A549 (cell line): ENCODE data around the gene FRMD4A. TPM values are rescaled to one million over a fixed set of nuclear protein-coding genes. Genes with fewer than 3 reads are reported as not detected.

Source experiments
- ATAC-seq, 2 experiments: fragments of 200-7000 bp in 1 of 2; fragments of >200 bp in 1 of 2; cut with Nextera tagmentation in 1 of 2; cut with Tn5 transposase in 1 of 2; 3 replicates each; pipeline versions ENCODE4 v1.8.0 to v1.9.1; 2018 to 2020; ENCODE audit warnings: mild to moderate bottlenecking in 1 of 2, moderate library complexity in 1 of 2
- CTCF ChIA-PET: fragments of 300-600 bp; sonication (Branson Sonifier 250); formaldehyde crosslinking; extraction: SDS; loops from one replicate; lab custom pipeline; 2021; ENCODE audit warnings: antibody characterized with exemption, inconsistent platforms; lab: Yijun Ruan, JAX
- POLR2A ChIA-PET: fragments of 350-600 bp; formaldehyde crosslinking; extraction: SDS; loops from one replicate; lab custom pipeline; 2021; ENCODE audit warnings: antibody characterized with exemption, inconsistent platforms; lab: Yijun Ruan, JAX
- DNase-seq, 2 experiments: peaks; one replicate each; pipeline versions ENCODE4 v3.0.0 to v3.0.0-alpha.2; 2011 to 2016; ENCODE audit warnings: low read depth in 1 of 2, low spot score in 1 of 2
- FAIRE-seq: peaks from 2 replicates; lab custom pipeline; 2011; peaks lifted over from hg19 to GRCh38; lab: Jason Lieb, UNC
- H3K27ac ChIP-seq, 2 experiments: fragments of >200 bp; sonication (Bioruptor Twin); formaldehyde crosslinking; 3 replicates each; pipeline ENCODE4 v1.5.1; 2016 to 2017
- H3K4me1 ChIP-seq: fragments of >200 bp; sonication (Bioruptor Twin); formaldehyde crosslinking; 3 replicates; pipeline ENCODE4 v1.6.1; 2016
- H3K4me2 ChIP-seq: fragments of >200 bp; sonication (Bioruptor Twin); formaldehyde crosslinking; 3 replicates; pipeline ENCODE4 v1.6.1; 2016
- H3K4me3 ChIP-seq: fragments of >200 bp; sonication (Bioruptor Twin); formaldehyde crosslinking; 3 replicates; pipeline ENCODE4 v1.5.1; 2016
- H3K9me3 ChIP-seq: fragments of >200 bp; sonication (Bioruptor Twin); formaldehyde crosslinking; 3 replicates; pipeline ENCODE4 v1.6.1; 2016
- CBX8 ChIP-seq: fragments of 200-600 bp; sonication (generic); IDR thresholded peaks from 2 replicates; pipeline ENCODE4 v1.6.1; 2016
- CHD2 ChIP-seq: fragments of 150-350 bp; IDR thresholded peaks from 2 replicates; pipeline ENCODE4 v1.6.1; 2014; ENCODE audit warnings: low read length; ENCODE audit not compliant: partially characterized antibody
- CTCF ChIP-seq: fragments of >200 bp; sonication (Bioruptor Twin); formaldehyde crosslinking; IDR thresholded peaks from 3 replicates; pipeline ENCODE4 v1.5.1; 2016
- EHF ChIP-seq: fragments of 250-450 bp; sonication (Bioruptor Pico); IDR thresholded peaks from 2 replicates; pipeline ENCODE4 v1.5.0; 2020; ENCODE audit warnings: mild to moderate bottlenecking
- EHMT2 ChIP-seq: fragments of 200-600 bp; sonication (generic); IDR thresholded peaks from 2 replicates; pipeline ENCODE4 v1.6.1; 2016; ENCODE audit warnings: antibody characterized with exemption, low read depth, mild to moderate bottlenecking, moderate library complexity
- HDAC2 ChIP-seq: fragments of 200-600 bp; sonication (generic); IDR thresholded peaks from 2 replicates; pipeline ENCODE4 v1.6.1; 2016
- HES2 ChIP-seq: fragments of >200 bp; sonication (Bioruptor Twin); formaldehyde crosslinking; IDR thresholded peaks from 2 replicates; pipeline ENCODE4 v1.6.1; 2016
- HOXB5 ChIP-seq: fragments of 250-450 bp; sonication (Bioruptor Pico); IDR thresholded peaks from 2 replicates; pipeline ENCODE4 v1.5.0; 2020; ENCODE audit warnings: mild to moderate bottlenecking, moderate library complexity
- KDM5A ChIP-seq: fragments of 200-600 bp; sonication (generic); IDR thresholded peaks from 2 replicates; pipeline ENCODE4 v1.6.1; 2016; ENCODE audit warnings: antibody characterized with exemption, mild to moderate bottlenecking
- POLR2AphosphoS2 ChIP-seq: conservative IDR thresholded peaks from 2 replicates; pipeline ENCODE4 v1.6.1; 2012; ENCODE audit warnings: low read length, improper control_type of control experiment, inconsistent platforms
- RARB ChIP-seq: fragments of 250-450 bp; sonication (Bioruptor Pico); IDR thresholded peaks from 2 replicates; pipeline ENCODE4 v1.8.0; 2021; ENCODE audit warnings: mild to moderate bottlenecking, moderate library complexity
- RNF2 ChIP-seq: fragments of 200-600 bp; sonication (generic); IDR thresholded peaks from 2 replicates; pipeline ENCODE4 v1.6.1; 2016; ENCODE audit warnings: low read depth, mild to moderate bottlenecking, antibody characterized with exemption, moderate library complexity, borderline replicate concordance
- TFCP2L1 ChIP-seq: fragments of 250-450 bp; sonication (Bioruptor Pico); IDR thresholded peaks from 2 replicates; pipeline ENCODE4 v1.5.0; 2021; ENCODE audit warnings: mild to moderate bottlenecking
- ZNF302 ChIP-seq: fragments of 250-450 bp; sonication (Bioruptor Pico); IDR thresholded peaks from 2 replicates; pipeline ENCODE4 v1.9.0; 2021; ENCODE audit warnings: inconsistent platforms, mild to moderate bottlenecking, moderate library complexity
- WGBS: methylation state at CpG from one replicate; pipeline ENCODE4 v1.1.6; 2017; ENCODE audit errors: missing lambda C conversion rate; 5-methylcytosine and 5-hydroxymethylcytosine counted together
- polyA plus RNA-seq, 4 experiments: library from polyadenylated mRNA; depleted of rRNA in 3 of 4; stranded (reverse); fragments of >200 nt; fragmentation: RNase III in 1 of 4; extraction: RNeasy Plus Mini Kit Qiagen cat#74134 plus additional on column Dnase treatment in 1 of 4; gene quantifications; 2 replicates in 3 of 4; 3 replicates in 1 of 4; pipeline ENCODE4 v1.2.3, GENCODE V29; 2011 to 2017
- TF ChIP-seq, protein P1 (sequence below): fragments of 450-650 bp; IDR thresholded peaks from 2 replicates; pipeline ENCODE4 v1.6.1; 2014; ENCODE audit warnings: antibody characterized with exemption
- TF ChIP-seq, protein P2 (sequence below): fragments of 250-450 bp; sonication (Bioruptor Pico); IDR thresholded peaks from 2 replicates; pipeline ENCODE4 v1.5.0; 2021; ENCODE audit warnings: mild to moderate bottlenecking, moderate library complexity, borderline replicate concordance
- TF ChIP-seq, protein P3 (sequence below): fragments of >200 bp; sonication (Bioruptor Twin); formaldehyde crosslinking; IDR thresholded peaks from 3 replicates; pipeline ENCODE4 v1.6.1; 2016

Gene FRMD4A
- polyA plus RNA-seq, 2 of the 4 experiments (the other 2 are of a cell fraction) = 2.5 to 4.7 TPM

DNA sequence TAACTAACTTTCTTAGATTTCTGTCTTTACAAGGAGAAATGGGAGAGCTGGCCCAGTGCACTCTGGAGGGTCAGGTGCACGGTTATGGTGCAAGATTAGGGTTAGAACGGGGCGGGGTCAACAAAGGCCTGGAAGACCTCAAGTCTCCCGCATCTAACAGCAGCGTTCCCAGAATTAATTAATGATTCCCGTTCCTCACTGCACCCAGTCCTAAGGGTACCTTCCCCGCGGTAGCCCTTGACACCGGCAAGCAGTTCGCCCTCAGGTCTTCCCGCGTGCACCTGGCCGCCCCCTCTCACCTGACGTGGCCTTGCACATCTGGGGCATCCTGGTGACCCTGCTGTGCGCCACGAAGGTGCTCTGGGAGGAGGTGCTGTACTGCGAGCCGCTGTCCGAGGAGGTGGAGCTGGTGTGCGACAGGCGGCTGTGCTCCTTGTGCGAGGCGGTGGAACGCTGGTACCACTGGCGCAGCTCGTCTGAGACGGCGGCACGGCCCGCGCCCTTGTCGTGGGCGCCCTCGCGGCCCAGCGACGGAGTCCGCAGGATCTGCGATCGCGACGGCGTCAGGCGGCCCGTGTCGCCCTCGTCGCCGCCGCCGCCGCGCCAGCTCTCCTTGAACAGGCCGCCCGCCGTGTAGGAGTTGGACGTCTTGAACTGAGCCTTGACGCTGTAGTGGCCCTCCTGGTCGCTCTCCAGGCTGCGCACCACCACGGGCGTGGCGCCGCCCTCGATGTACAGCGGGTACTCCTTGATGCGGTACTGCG lies 674.2 kb downstream of the FRMD4A start (continued):
- TF ChIP-seq, protein P1, sequence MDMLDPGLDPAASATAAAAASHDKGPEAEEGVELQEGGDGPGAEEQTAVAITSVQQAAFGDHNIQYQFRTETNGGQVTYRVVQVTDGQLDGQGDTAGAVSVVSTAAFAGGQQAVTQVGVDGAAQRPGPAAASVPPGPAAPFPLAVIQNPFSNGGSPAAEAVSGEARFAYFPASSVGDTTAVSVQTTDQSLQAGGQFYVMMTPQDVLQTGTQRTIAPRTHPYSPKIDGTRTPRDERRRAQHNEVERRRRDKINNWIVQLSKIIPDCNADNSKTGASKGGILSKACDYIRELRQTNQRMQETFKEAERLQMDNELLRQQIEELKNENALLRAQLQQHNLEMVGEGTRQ = no peak
- no peak for TF ChIP-seq CTCF
- no peak for TF ChIP-seq HDAC2
- TF ChIP-seq TFCP2L1 (CRISPR knock-in tag) = no peak

DNA sequence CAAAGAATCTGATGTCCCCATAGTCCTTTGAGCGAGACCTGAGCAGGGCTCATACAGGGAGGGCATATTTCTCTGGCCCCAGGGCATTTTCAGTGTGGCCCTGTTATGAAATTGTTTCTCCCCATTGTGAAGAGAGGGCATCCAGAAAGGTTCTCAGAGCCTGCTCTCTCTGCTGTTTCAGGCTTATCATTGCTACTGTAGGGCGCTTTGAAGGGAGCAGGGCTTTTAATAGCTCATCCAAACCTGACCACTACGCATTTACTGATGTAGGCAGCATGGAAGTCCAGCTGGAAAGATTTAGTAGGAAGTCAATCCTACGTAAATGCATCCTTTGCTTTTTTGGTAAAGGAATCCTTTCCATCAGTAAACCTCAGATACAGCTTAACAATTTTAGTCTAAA lies 675.9 kb downstream of the FRMD4A start:
- CTCF ChIA-PET = interaction anchor here (0.6 to 1.4 kb wide), 3 partner anchors 15 to 1390 kb away, joined by 3 read pairs; no protein-coding TSS in a partner anchor
- FAIRE-seq = no peak
- no peak overlapping the region for H3K4me3 ChIP-seq

More for the DNA sequence above, 675.9 kb downstream of the FRMD4A start:
- ATAC-seq = no peak
- TF ChIP-seq CBX8 = no peak
- TF ChIP-seq, protein P2, sequence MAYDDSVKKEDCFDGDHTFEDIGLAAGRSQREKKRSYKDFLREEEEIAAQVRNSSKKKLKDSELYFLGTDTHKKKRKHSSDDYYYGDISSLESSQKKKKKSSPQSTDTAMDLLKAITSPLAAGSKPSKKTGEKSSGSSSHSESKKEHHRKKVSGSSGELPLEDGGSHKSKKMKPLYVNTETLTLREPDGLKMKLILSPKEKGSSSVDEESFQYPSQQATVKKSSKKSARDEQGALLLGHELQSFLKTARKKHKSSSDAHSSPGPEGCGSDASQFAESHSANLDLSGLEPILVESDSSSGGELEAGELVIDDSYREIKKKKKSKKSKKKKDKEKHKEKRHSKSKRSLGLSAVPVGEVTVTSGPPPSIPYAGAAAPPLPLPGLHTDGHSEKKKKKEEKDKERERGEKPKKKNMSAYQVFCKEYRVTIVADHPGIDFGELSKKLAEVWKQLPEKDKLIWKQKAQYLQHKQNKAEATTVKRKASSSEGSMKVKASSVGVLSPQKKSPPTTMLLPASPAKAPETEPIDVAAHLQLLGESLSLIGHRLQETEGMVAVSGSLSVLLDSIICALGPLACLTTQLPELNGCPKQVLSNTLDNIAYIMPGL = no peak
- TF ChIP-seq HES2 = no peak
- no peak for TF ChIP-seq RARB (CRISPR knock-in tag)
- no peak for TF ChIP-seq POLR2AphosphoS2
- TF ChIP-seq EHMT2 = no peak
- no peak for TF ChIP-seq EHF (CRISPR knock-in tag)
- no peak for TF ChIP-seq ZNF302 (CRISPR knock-in tag)
- TF ChIP-seq CHD2 = no peak
- TF ChIP-seq, protein P3, sequence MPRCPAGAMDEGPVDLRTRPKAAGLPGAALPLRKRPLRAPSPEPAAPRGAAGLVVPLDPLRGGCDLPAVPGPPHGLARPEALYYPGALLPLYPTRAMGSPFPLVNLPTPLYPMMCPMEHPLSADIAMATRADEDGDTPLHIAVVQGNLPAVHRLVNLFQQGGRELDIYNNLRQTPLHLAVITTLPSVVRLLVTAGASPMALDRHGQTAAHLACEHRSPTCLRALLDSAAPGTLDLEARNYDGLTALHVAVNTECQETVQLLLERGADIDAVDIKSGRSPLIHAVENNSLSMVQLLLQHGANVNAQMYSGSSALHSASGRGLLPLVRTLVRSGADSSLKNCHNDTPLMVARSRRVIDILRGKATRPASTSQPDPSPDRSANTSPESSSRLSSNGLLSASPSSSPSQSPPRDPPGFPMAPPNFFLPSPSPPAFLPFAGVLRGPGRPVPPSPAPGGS = no peak
- TF ChIP-seq, protein P1 = no peak
- no peak for TF ChIP-seq HOXB5 (CRISPR knock-in tag)
- TF ChIP-seq KDM5A = no peak
- no peak for TF ChIP-seq RNF2
- DNase-seq = no peak
- WGBS = 78% methylated on average over 4 of the region's 4 CpGs
- Histone ChIP-seq H3K9me3 (no peaks in the 10 kb centered on the region), H3K4me2 (no peak overlapping the region), H3K4me1 (no peaks in the 10 kb centered on the region), H3K27ac (no peak overlapping the region)
- POLR2A ChIA-PET = no interaction called here
